Activated T-helper 1 cell treated with Interleukin-2 at 50 U/mL for 16 hours (primary cell): ENCODE data around the gene FAM184A.
"Not testable (repeated sequence)": the region's sequence is repeated elsewhere in the genome, so short reads cannot be mapped to it uniquely, and the experiment has no call there.

ENCODE experiments used
- DNase-seq: peaks from one replicate; pipeline ENCODE4 v3.0.0-alpha.2; 2020; ENCODE audit warnings: low read depth

The FAM184A gene

GRCh38 chr6:119078376-119079282 lies at the start of gene FAM184A:
FAM184A (minus strand) TSS chr6:119078664; CDS start chr6:119078299, 365 bp downstream.
- DNase-seq: peak; percentile 67

GRCh38 chr6:119127627-119128026 lies 49.2 kb upstream of the FAM184A start:
- no peak for DNase-seq

GRCh38 chr6:119126826-119127225 lies 48.4 kb upstream of the FAM184A start:
- no peak for DNase-seq

- no peak for DNase-seq
Observed at GRCh38 chr6:119126140-119126539, 47.7 kb upstream of the FAM184A start.

GRCh38 chr6:119125576-119125975 lies 47.1 kb upstream of the FAM184A start:
- DNase-seq: no peak

- no peak for DNase-seq
Observed at GRCh38 chr6:119124079-119124824, 45.8 kb upstream of the FAM184A start.

GRCh38 chr6:119122336-119122735 lies 43.9 kb upstream of the FAM184A start:
- no peak for DNase-seq

- DNase-seq: no peak
Observed at GRCh38 chr6:119121367-119121766, 42.9 kb upstream of the FAM184A start.

GRCh38 chr6:119119989-119120388 lies 41.5 kb upstream of the FAM184A start:
- DNase-seq: no peak

GRCh38 chr6:119119062-119119461 lies 40.6 kb upstream of the FAM184A start:
- DNase-seq: not testable (repeated sequence)

GRCh38 chr6:119116712-119117281 lies 38.3 kb upstream of the FAM184A start:
- no peak for DNase-seq

- DNase-seq: no peak
Observed at GRCh38 chr6:119113961-119114360, 35.5 kb upstream of the FAM184A start.

GRCh38 chr6:119112812-119113530 lies 34.5 kb upstream of the FAM184A start:
- no peak for DNase-seq

GRCh38 chr6:119110601-119111548 lies 32.4 kb upstream of the FAM184A start:
- no peak for DNase-seq

- no peak for DNase-seq
Observed at GRCh38 chr6:119109654-119110325, 31.3 kb upstream of the FAM184A start.

- DNase-seq: no peak
Observed at GRCh38 chr6:119108076-119108475, 29.6 kb upstream of the FAM184A start.

GRCh38 chr6:119105282-119105681 lies 26.8 kb upstream of the FAM184A start:
- DNase-seq: no peak

GRCh38 chr6:119102901-119103300 lies 24.4 kb upstream of the FAM184A start:
- DNase-seq: no peak

- DNase-seq: no peak
Observed at GRCh38 chr6:119100115-119100514, 21.7 kb upstream of the FAM184A start.

- not testable (repeated sequence) for DNase-seq
Observed at GRCh38 chr6:119097815-119098361, 19.4 kb upstream of the FAM184A start.
